ENCODE results near the gene PTPRN2. TPM values are rescaled to one million over a fixed set of nuclear protein-coding genes. Genes with fewer than 3 reads are reported as not detected.
"Not testable (repeated sequence)": the region's sequence is repeated elsewhere in the genome, so short reads cannot be mapped to it uniquely, and the experiment has no call there.

The PTPRN2 gene
- 1 to 10 TPM; 1.4 to 4.6 (median 3.8) TPM for polyA plus RNA-seq (ENCODE audit: low read depth in 6 of 6)

GRCh38 chr7:158587162-158588084, at the start of gene PTPRN2:
Gene PTPRN2 (minus strand): TSS chr7:158587823.
- ATAC-seq (ENCODE audit: low read depth in 2 of 2) (peak; percentile 42 to 65), DNase-seq (peak; percentile 12)
- Mint-ChIP-seq H3K9me3 (peaks cover 0 to 16% (median 9%) of the 10 kb centered on the region in 7 donors), H3K36me3 (peaks cover 0 to 37% of the 10 kb centered on the region in 2 donors), H3K27me3 (peaks cover 29 to 56% (median 55%) of the 10 kb centered on the region in 3 donors), H3K4me3 (peak within 1 kb of the TSS in 7 of 8 donors; percentile 35 to 86 (median 56)), H3K4me1 (peaks cover 11 to 17% (median 15%) of the 10 kb centered on the region in 3 donors), H3K27ac (peak within 1 kb of the TSS in 1 of 6 donors; percentile 69)

DNA sequence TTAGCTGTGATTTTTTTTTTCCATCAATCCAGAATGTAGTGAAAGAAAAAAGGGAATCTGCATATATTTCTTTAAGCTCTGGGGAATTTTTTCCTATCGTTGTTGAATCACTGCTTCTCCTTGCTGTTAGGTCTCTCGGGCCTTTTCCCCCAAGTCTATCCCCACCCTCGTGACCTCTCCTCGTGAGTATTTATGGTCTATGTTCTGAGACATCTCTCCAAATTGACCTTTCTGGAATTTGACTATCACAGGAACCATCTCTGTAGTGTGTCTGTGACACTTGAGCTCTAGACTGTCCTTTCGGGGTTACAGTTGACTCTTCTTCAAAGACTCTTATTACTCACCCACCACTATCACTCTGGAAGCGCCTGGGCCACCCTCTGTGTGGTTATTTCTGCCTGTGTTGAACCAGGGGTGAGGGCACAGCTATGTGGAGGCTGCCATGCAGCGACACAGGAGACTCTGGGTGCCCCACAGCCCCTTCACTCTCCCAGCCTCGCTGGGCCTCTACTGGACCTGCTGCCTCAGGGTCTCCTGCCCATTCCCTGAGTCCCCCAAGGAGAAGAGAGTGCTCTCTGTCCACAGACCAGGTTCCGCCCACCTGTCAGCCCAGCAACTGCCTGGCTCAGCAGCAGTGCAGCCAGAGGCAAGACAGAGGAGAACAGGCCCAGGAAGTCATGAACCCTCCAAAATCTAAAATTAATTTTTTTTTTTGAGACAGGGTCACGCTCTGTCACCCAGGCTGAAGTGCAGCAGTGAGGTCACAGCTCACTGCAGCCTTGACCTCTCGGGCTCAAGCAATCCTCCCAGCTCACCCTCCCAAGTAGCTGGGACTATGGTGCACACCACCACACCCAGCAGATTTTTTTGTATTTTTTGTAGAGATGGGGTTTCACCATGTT, 45.7 kb upstream of the PTPRN2 start:
- Mint-ChIP-seq H3K4me1 (peaks cover 8 to 10% (median 9%) of the 10 kb centered on the region in 3 donors), H3K27ac (peak overlapping the region in 5 of 6 donors; percentile 34 to 96 (median 78)), H3K36me3 (peaks cover 13% of the 10 kb centered on the region in 2 donors), H3K9me3 (peaks cover 0 to 3% (median 0%) of the 10 kb centered on the region in 7 donors), H3K4me3 (peak overlapping the region in 1 of 8 donors; percentile 6), H3K27me3 (no peaks in the 10 kb centered on the region)
- ATAC-seq (ENCODE audit: low read depth in 2 of 2) (no peak), DNase-seq (no peak)

DNA sequence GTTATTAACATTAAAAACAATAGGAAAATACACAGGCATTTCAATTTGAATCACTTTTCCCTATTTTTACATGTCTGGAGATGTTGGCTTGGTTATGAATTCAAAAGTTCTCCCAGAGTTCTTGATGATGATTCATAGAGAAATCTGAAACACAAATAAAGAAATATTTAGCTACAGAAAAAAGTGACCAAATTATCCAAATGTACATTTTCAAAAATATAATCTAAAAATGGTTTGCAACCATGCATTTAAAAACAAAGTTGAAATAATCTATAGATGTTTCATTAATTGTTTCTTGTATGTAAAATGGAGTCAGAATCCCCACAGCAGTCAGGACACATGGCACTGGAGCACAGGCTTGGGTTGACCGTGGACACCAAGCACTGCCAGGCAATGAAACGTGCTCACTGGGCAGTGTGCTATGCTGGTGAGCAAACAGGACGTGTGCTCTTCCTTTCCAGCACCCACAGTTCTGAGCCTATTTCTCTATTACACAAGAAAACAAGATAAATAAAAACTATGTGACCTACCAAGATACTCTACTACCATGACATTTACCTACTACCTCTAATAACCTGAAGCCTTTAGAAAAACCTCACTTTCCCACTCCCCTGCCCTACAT, 44.1 kb upstream of the PTPRN2 start:
- ATAC-seq (ENCODE audit: low read depth in 2 of 2) (no peak), DNase-seq (no peak)
- Mint-ChIP-seq H3K4me1 (peaks cover 8 to 10% (median 9%) of the 10 kb centered on the region in 3 donors), H3K27me3 (no peaks in the 10 kb centered on the region), H3K27ac (no peak overlapping the region), H3K36me3 (peaks cover 13 to 19% of the 10 kb centered on the region in 2 donors), H3K9me3 (peaks cover 0 to 3% (median 0%) of the 10 kb centered on the region in 7 donors), H3K4me3 (no peak overlapping the region)

- peaks cover 13 to 24% of the 10 kb centered on the region in 2 donors for H3K36me3 Mint-ChIP-seq
- H3K27ac Mint-ChIP-seq; H3K4me1 Mint-ChIP-seq; H3K4me3 Mint-ChIP-seq; H3K9me3 Mint-ChIP-seq; H3K27me3 Mint-ChIP-seq; DNase-seq; ATAC-seq (ENCODE audit: low read depth in 2 of 2): not testable (repeated sequence)
Measured at GRCh38 chr7:158626289-158626688, 38.7 kb upstream of the PTPRN2 start.

DNA sequence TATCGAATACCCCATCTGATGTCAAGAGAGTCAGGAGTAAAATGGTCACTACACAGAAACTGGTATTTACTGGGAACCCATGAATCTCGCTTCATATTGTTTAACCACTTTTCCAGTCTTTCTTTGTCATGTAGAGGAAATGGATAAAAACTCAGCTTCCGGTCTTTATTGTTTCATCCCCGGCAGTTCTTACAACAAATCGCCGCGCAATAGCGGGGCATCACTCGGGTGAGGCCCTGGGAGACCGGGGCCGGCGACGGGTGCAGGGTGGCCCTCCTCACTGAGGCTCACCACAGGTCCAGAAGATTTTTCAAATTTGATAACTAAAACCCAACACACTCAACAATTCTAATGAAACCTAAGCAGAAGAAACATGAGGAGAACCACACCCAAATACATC, 35.6 kb upstream of the PTPRN2 start:
- no peak overlapping the region for H3K27ac Mint-ChIP-seq

GRCh38 chr7:158620839-158621441, 33.3 kb upstream of the PTPRN2 start:
- Mint-ChIP-seq H3K4me3 (no peak overlapping the region), H3K27ac (no peak overlapping the region)
- ATAC-seq (ENCODE audit: low read depth in 2 of 2), result no peak

More for the DNA sequence above, 35.6 kb upstream of the PTPRN2 start:
- DNase-seq (no peak), ATAC-seq (ENCODE audit: low read depth in 2 of 2) (no peak)
- H3K4me3 Mint-ChIP-seq, result no peak overlapping the region
- peaks cover 0 to 3% (median 0%) of the 10 kb centered on the region in 7 donors for H3K9me3 Mint-ChIP-seq
- H3K36me3 Mint-ChIP-seq, result peaks cover 0 to 11% of the 10 kb centered on the region in 2 donors
- no peaks in the 10 kb centered on the region for H3K4me1 Mint-ChIP-seq
- no peaks in the 10 kb centered on the region for H3K27me3 Mint-ChIP-seq

DNA sequence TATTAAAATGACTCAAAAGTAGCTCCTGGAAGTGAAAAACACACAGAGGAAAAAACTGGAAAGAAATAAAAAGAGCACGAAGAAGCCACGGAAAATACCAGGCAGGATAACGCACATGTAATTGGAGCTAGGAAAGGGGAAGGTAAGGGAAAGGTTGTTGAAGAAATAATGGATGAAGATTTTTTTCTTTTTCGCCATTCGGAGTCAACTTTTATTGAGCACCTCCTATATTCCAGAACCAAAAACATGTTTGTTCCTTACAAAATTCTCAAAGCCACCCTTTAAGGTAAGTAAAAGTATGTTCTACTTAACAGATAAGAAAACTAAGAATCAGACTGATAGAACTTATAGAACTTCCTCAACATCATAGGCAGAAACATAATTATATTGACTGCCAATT, 32.8 kb upstream of the PTPRN2 start:
- Mint-ChIP-seq H3K9me3 (peaks cover 0 to 3% (median 0%) of the 10 kb centered on the region in 7 donors), H3K27me3 (no peaks in the 10 kb centered on the region), H3K27ac (no peak overlapping the region), H3K36me3 (peaks cover 0 to 4% of the 10 kb centered on the region in 2 donors), H3K4me3 (no peak overlapping the region), H3K4me1 (no peaks in the 10 kb centered on the region)
- no peak for ATAC-seq (ENCODE audit: low read depth in 2 of 2)
- no peak for DNase-seq

More at GRCh38 chr7:158620839-158621441, 33.3 kb upstream of the PTPRN2 start:
- no peaks in the 10 kb centered on the region for H3K4me1 Mint-ChIP-seq
- H3K9me3 Mint-ChIP-seq, result peaks cover 0 to 3% (median 0%) of the 10 kb centered on the region in 7 donors
- H3K36me3 Mint-ChIP-seq, result peaks cover 0 to 4% of the 10 kb centered on the region in 2 donors
- no peaks in the 10 kb centered on the region for H3K27me3 Mint-ChIP-seq
- no peak for DNase-seq

- Mint-ChIP-seq H3K36me3 (peaks cover 0 to 4% of the 10 kb centered on the region in 2 donors), H3K4me1 (peaks cover 0 to 2% (median 0%) of the 10 kb centered on the region in 3 donors), H3K27me3 (no peaks in the 10 kb centered on the region), H3K4me3 (no peak overlapping the region), H3K27ac (no peak overlapping the region), H3K9me3 (peaks cover 0 to 3% (median 0%) of the 10 kb centered on the region in 7 donors)
- DNase-seq (no peak), ATAC-seq (ENCODE audit: low read depth in 2 of 2) (no peak)
Measured at GRCh38 chr7:158618745-158619140, 31.1 kb upstream of the PTPRN2 start.

GRCh38 chr7:158617737-158618128, 30.1 kb upstream of the PTPRN2 start:
- no peak overlapping the region for H3K27ac Mint-ChIP-seq
- H3K4me1 Mint-ChIP-seq, result peaks cover 2 to 12% (median 10%) of the 10 kb centered on the region in 3 donors
- no peak overlapping the region for H3K4me3 Mint-ChIP-seq
- no peak for DNase-seq
- no peak for ATAC-seq (ENCODE audit: low read depth in 2 of 2)
- no peaks in the 10 kb centered on the region for H3K36me3 Mint-ChIP-seq
- no peaks in the 10 kb centered on the region for H3K27me3 Mint-ChIP-seq
- H3K9me3 Mint-ChIP-seq, result peaks cover 0 to 3% (median 0%) of the 10 kb centered on the region in 7 donors

DNA sequence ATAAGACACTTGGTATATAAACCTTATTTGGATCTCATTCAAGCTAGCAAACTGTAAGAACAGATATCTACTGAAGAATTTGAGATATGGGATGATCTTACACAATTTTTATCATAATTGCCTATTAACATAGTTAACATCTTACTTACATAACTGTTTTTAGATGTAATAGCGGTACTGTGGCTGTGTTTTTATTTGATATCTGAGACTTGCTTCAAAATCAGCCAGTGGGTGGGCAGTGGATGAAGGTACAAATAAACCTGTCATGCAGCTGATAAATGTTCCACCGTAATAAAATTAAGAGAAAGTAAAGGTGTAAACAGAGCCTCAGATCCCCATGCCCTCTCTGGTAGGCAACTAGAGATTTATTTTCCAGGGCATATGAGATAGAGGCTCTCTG, 28.4 kb upstream of the PTPRN2 start:
- no peak overlapping the region for H3K27ac Mint-ChIP-seq
- no peak overlapping the region for H3K4me3 Mint-ChIP-seq
- H3K9me3 Mint-ChIP-seq, result peaks cover 0 to 3% (median 0%) of the 10 kb centered on the region in 7 donors
- peaks cover 2 to 16% (median 16%) of the 10 kb centered on the region in 3 donors for H3K4me1 Mint-ChIP-seq
- DNase-seq (no peak), ATAC-seq (ENCODE audit: low read depth in 2 of 2) (no peak)
- no peaks in the 10 kb centered on the region for H3K27me3 Mint-ChIP-seq
- H3K36me3 Mint-ChIP-seq, result no peaks in the 10 kb centered on the region

DNA sequence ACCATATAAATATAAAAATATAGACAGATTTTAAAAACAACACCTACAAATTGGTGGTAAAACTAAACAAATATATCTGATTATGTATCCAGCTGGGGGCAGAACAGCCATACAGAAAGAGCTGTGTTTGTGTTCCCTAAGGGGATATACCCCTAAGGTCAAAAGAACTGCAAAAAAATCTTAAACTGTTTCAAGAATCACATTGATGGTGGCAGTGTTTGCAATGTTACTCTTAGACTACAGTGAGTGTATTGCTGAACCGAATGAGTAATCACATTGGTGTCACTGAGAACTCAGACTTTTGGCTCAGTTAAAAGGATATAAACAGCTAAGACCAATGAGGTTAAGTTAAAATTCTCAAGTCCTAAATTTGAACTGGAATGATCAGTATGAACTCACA, 27.1 kb upstream of the PTPRN2 start:
- no peak overlapping the region for H3K27ac Mint-ChIP-seq
- H3K36me3 Mint-ChIP-seq, result no peaks in the 10 kb centered on the region
- H3K4me3 Mint-ChIP-seq, result no peak overlapping the region
- H3K9me3 Mint-ChIP-seq, result peaks cover 0 to 3% (median 0%) of the 10 kb centered on the region in 7 donors
- no peaks in the 10 kb centered on the region for H3K27me3 Mint-ChIP-seq
- ATAC-seq (ENCODE audit: low read depth in 2 of 2) (no peak), DNase-seq (no peak)
- peaks cover 2 to 16% (median 16%) of the 10 kb centered on the region in 3 donors for H3K4me1 Mint-ChIP-seq

DNA sequence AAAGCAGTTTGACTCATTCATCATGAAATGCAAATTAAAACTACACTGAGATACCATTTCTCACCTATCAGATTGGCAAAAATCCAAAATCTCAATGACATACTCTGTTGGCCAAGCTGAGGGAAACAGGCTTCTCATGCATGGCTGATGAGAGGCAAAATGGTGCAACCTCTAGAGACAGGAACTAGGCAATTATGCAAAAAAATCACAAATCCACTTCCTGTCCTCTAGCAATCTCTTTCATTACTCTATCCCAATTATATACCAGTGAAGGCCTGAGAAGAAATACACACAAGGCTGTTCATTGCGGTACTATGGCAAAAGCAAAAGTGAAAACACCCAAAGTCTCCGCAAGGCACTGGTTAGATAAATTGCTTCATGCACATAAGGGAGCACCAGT, 25.9 kb upstream of the PTPRN2 start:
- Mint-ChIP-seq H3K27me3 (no peaks in the 10 kb centered on the region), H3K4me3 (peak overlapping the region in 3 of 8 donors; percentile 24 to 69 (median 64)), H3K9me3 (peaks cover 0 to 5% (median 0%) of the 10 kb centered on the region in 7 donors), H3K4me1 (peaks cover 9 to 19% (median 16%) of the 10 kb centered on the region in 3 donors), H3K27ac (peak overlapping the region in 1 of 6 donors; percentile 52), H3K36me3 (no peaks in the 10 kb centered on the region)
- DNase-seq (no peak), ATAC-seq (ENCODE audit: low read depth in 2 of 2) (peak; percentile 47 to 84)
